ENCODE data around the gene SFMBT2. TPM values are rescaled to one million over a fixed set of nuclear protein-coding genes. Genes with fewer than 3 reads are reported as not detected.

SFMBT2 gene
- total RNA-seq, 6 experiments from 2014 or later: 0.03 to 0.12 (median 0.06) TPM

DNA sequence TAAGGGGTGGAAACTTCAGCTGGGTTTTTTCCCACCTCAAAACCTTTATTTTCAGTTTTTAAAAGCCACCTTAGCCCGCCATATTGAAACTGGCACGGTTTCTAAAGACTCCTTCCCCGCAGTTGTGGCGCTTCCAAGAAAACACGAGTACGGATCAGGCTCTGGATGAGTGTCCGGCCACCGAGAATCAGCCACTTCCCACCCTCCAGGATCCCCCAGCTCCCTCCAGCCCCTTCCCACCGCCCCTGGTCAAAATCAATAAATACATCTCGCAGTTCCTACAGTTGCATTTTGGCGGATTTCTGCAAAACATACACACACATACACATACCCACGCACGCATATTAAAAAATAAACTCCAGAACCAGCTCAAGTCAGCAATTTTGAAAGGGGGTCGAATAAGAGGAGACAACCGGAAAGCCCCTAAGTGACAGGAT lies 1.1 kb downstream of the SFMBT2 start:
- no peaks in the 10 kb centered on the region for H3K36me3 Mint-ChIP-seq (ENCODE audit: low read depth)
- TF ChIP-seq CTCF (IDR thresholded peaks at IDR 0.05): no peak
- H3K4me1 Mint-ChIP-seq (ENCODE audit: low read depth): peaks cover 18% of the 10 kb centered on the region
- DNase-seq: no peak
- peaks cover 37% of the 10 kb centered on the region for H3K27me3 Mint-ChIP-seq (ENCODE audit: insufficient read depth)
- H3K4me3 Mint-ChIP-seq: peak overlapping the region; percentile 73
- H3K27ac Mint-ChIP-seq: no peak overlapping the region
- H3K9me3 Mint-ChIP-seq: no peaks in the 10 kb centered on the region

GRCh38 chr10:7409045-7409731 lies 1.6 kb downstream of the SFMBT2 start:
- no peak for DNase-seq
- Mint-ChIP-seq H3K4me3 (peak overlapping the region; percentile 73), H3K27ac (no peak overlapping the region), H3K9me3 (no peaks in the 10 kb centered on the region), H3K27me3 (ENCODE audit: insufficient read depth) (peaks cover 37% of the 10 kb centered on the region), H3K4me1 (ENCODE audit: low read depth) (peaks cover 18% of the 10 kb centered on the region), H3K36me3 (ENCODE audit: low read depth) (no peaks in the 10 kb centered on the region)
- no peak for TF ChIP-seq CTCF (IDR thresholded peaks at IDR 0.05)

- Mint-ChIP-seq H3K36me3 (ENCODE audit: low read depth) (no peaks in the 10 kb centered on the region), H3K4me3 (no peak overlapping the region), H3K4me1 (ENCODE audit: low read depth) (peaks cover 18% of the 10 kb centered on the region), H3K9me3 (no peaks in the 10 kb centered on the region), H3K27ac (no peak overlapping the region), H3K27me3 (ENCODE audit: insufficient read depth) (peaks cover 33% of the 10 kb centered on the region)
- TF ChIP-seq CTCF (IDR thresholded peaks at IDR 0.05): no peak; the same call in 1 of the 2 replicates
- DNase-seq: no peak
Measured at GRCh38 chr10:7408291-7409044, 2.4 kb downstream of the SFMBT2 start.

DNA sequence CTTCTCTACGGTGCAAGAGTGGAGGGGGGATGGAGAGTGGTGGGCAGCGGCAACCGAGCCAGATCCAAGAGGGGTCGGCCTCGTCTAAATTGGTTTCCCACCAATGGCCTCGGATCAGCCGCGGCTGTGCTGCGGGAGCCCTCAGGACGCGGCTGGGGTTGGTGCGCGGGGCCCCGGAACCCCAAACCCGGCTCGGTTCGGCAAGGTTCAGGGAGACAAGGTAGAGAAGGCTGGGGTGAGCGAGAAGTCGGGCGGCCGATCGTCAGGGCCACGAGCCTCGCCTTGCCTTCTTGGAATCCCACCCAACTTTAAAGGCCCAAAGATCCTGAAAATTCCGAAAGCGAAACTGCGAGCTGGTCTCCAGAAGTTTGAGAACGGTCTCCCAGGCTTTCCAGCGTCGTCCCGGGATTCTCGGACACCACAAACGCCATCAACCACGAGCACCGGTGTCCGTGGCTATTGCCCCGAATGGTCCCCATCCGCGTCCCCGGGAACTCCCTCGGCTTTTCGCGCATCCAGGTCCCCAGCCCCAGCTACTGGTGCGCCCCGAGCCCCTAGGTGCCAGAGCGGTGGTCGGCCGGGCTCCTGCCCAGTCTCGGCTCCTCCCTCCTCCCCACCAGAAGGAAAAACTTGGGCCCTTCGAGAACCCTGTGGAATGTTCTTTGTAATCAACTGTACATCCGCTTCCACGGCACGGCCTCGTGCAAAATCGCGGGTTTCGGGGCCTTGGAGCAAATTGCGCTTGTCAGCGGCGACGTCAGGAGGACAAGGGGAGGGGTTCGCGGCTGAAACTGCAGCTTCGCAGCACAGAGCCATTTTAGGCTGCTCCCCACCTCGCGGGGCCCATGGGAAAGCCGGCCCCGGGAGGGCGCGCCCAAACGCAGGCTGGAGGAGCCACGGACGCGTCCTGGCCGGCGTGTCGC lies 3.2 kb downstream of the SFMBT2 start:
- TF ChIP-seq CTCF (IDR thresholded peaks at IDR 0.05): no peak
- H3K4me3 Mint-ChIP-seq: no peak overlapping the region
- peaks cover 28% of the 10 kb centered on the region for H3K27me3 Mint-ChIP-seq (ENCODE audit: insufficient read depth)
- peaks cover 18% of the 10 kb centered on the region for H3K4me1 Mint-ChIP-seq (ENCODE audit: low read depth)
- no peak for DNase-seq
- no peaks in the 10 kb centered on the region for H3K36me3 Mint-ChIP-seq (ENCODE audit: low read depth)
- H3K27ac Mint-ChIP-seq: no peak overlapping the region
- no peaks in the 10 kb centered on the region for H3K9me3 Mint-ChIP-seq

DNA sequence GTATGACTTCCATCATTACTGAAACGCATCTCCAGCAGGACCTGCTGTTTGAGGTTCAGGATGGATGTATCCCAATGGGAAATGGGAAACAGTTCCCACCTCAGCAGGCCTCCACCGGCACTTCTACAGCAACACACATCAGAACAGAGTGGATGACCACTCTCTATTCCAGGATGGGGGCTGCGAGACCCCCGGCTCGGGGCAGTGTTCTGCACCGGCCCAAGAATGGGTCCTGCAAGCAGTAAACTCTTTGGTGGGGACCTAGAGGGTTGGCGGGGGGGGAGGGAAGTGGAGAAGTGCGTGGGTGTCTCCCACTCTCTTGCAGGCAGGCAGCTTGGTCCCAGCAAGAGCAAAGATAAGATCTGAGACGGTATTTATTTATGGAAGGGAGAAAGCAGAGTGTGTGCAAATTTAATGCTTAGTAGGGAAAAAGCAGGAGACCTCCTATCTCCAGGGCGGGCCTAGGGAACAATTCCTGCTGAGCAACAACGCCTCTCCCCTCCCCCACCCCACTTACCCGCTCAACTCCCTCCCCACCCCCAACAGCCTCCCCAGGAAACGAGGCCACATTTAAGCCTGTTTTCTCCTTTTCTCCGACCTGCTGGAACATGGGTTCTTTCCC lies 4.0 kb downstream of the SFMBT2 start:
- TF ChIP-seq CTCF (IDR thresholded peaks at IDR 0.05): no peak
- no peak overlapping the region for H3K4me3 Mint-ChIP-seq
- H3K4me1 Mint-ChIP-seq (ENCODE audit: low read depth): peaks cover 18% of the 10 kb centered on the region
- no peak for DNase-seq
- peaks cover 21% of the 10 kb centered on the region for H3K27me3 Mint-ChIP-seq (ENCODE audit: insufficient read depth)
- no peak overlapping the region for H3K27ac Mint-ChIP-seq
- H3K9me3 Mint-ChIP-seq: no peaks in the 10 kb centered on the region
- H3K36me3 Mint-ChIP-seq (ENCODE audit: low read depth): no peaks in the 10 kb centered on the region

Measured in HFFc6 (cell line).